ENCODE measurements around the gene NAGK. TPM values are rescaled to one million over a fixed set of nuclear protein-coding genes. Genes with fewer than 3 reads are reported as not detected.
A peak's percentile ranks its signal among the peaks of the same experiment; 100 is the strongest.
"Not testable (repeated sequence)": the region's sequence is repeated elsewhere in the genome, so short reads cannot be mapped to it uniquely, and the experiment has no call there.

Gene NAGK
- polyA plus RNA-seq, 1 experiment: 96.1 TPM

GRCh38 chr2:71100195-71100964, 31.9 kb downstream of the NAGK start:
- Histone ChIP-seq H3K4me3 (ENCODE audit: low read depth, low read length) (no peak overlapping the region), H3K27me3 (ENCODE audit: control insufficient read depth, insufficient read depth, low read length) (no peaks in the 10 kb centered on the region), H3K9me3 (ENCODE audit: control insufficient read depth, insufficient read depth, low read length) (peaks cover 12% of the 10 kb centered on the region), H3K27ac (ENCODE audit: low read depth, low read length) (no peak overlapping the region)
- peak; percentile 82 for TF ChIP-seq CTCF (IDR thresholded peaks at IDR 0.05; ENCODE audit: low read depth, low read length)
- peak; percentile 30 for DNase-seq (ENCODE audit: low read depth, low spot score)
- ChIA-PET CTCF (interaction anchor here (0.6 to 3.1 kb wide), 25 partner anchors 9 to 446 kb away, joined by 3 to 41 read pairs (median 6); partner anchors contain the start of genes MCEE, MPHOSPH10, NAGK and ZNF638), POLR2A (interaction anchor here (2.2 kb wide), 1 partner anchor 32 kb away, joined by 9 read pairs; the partner anchor contains the start of gene NAGK)

- Histone ChIP-seq H3K27ac (ENCODE audit: low read depth, low read length) (peak overlapping the region; percentile 57), H3K9me3 (ENCODE audit: control insufficient read depth, insufficient read depth, low read length) (peaks cover 14% of the 10 kb centered on the region), H3K4me3 (ENCODE audit: low read depth, low read length) (no peak overlapping the region), H3K27me3 (ENCODE audit: control insufficient read depth, insufficient read depth, low read length) (no peaks in the 10 kb centered on the region)
- POLR2A ChIA-PET: interaction anchor here (1.4 to 2.2 kb wide), 3 partner anchors 28 to 34 kb away, joined by 4 to 9 read pairs (median 4); partner anchors contain the start of genes MCEE and NAGK
- DNase-seq (ENCODE audit: low read depth, low spot score): peak; percentile 73
- CTCF ChIA-PET: interaction anchor here (0.8 to 2.5 kb wide), 5 partner anchors 27 to 445 kb away, joined by 3 to 20 read pairs (median 6); partner anchors contain the start of gene NAGK
- no peak for TF ChIP-seq CTCF (IDR thresholded peaks at IDR 0.05; ENCODE audit: low read depth, low read length)
Observed at GRCh38 chr2:71101656-71102055, 33.2 kb downstream of the NAGK start.

- Histone ChIP-seq H3K4me3 (ENCODE audit: low read depth, low read length) (no peak overlapping the region), H3K27ac (ENCODE audit: low read depth, low read length) (no peak overlapping the region), H3K9me3 (ENCODE audit: control insufficient read depth, insufficient read depth, low read length) (peaks cover 14% of the 10 kb centered on the region), H3K27me3 (ENCODE audit: control insufficient read depth, insufficient read depth, low read length) (no peaks in the 10 kb centered on the region)
- TF ChIP-seq CTCF (IDR thresholded peaks at IDR 0.05; ENCODE audit: low read depth, low read length): no peak
- POLR2A ChIA-PET: interaction anchor here (0.6 kb wide), 1 partner anchor 1099 kb away, joined by 8 read pairs; no protein-coding TSS in a partner anchor
- DNase-seq (ENCODE audit: low read depth, low spot score): no peak
- CTCF ChIA-PET: interaction anchor here (0.6 kb wide), 1 partner anchor 489 kb away, joined by 3 read pairs; no protein-coding TSS in a partner anchor
Observed at GRCh38 chr2:71102981-71103681, 34.7 kb downstream of the NAGK start.

GRCh38 chr2:71103809-71104208, 35.4 kb downstream of the NAGK start:
- POLR2A ChIA-PET: no interaction called here

GRCh38 chr2:71106463-71106862, 38.0 kb downstream of the NAGK start:
- H3K27ac ChIP-seq (ENCODE audit: low read depth, low read length); DNase-seq (ENCODE audit: low read depth, low spot score); POLR2A ChIA-PET; H3K27me3 ChIP-seq (ENCODE audit: control insufficient read depth, insufficient read depth, low read length); H3K4me3 ChIP-seq (ENCODE audit: low read depth, low read length): not testable (repeated sequence)
- CTCF ChIA-PET: interaction anchor here (0.6 kb wide), 1 partner anchor 225 kb away, joined by 5 read pairs; the partner anchor contains the start of gene ZNF638
- peaks cover 14% of the 10 kb centered on the region for H3K9me3 ChIP-seq (ENCODE audit: control insufficient read depth, insufficient read depth, low read length)

More at GRCh38 chr2:71103809-71104208, 35.4 kb downstream of the NAGK start:
- DNase-seq (ENCODE audit: low read depth, low spot score): no peak
- CTCF ChIA-PET: no interaction called here
- Histone ChIP-seq H3K4me3 (ENCODE audit: low read depth, low read length) (no peak overlapping the region), H3K27ac (ENCODE audit: low read depth, low read length) (no peak overlapping the region), H3K27me3 (ENCODE audit: control insufficient read depth, insufficient read depth, low read length) (no peaks in the 10 kb centered on the region), H3K9me3 (ENCODE audit: control insufficient read depth, insufficient read depth, low read length) (peaks cover 14% of the 10 kb centered on the region)
- no peak for TF ChIP-seq CTCF (IDR thresholded peaks at IDR 0.05; ENCODE audit: low read depth, low read length)
